SIG-M5 treated with dmso at 0.1 percent for 504 hours (cell line): ENCODE measurements around the gene UBA52.
"Not testable (repeated sequence)": the region's sequence is repeated elsewhere in the genome, so short reads cannot be mapped to it uniquely, and the experiment has no call there.

Experiments
- DNase-seq: peaks from one replicate; lab custom pipeline; 2025; ENCODE audit not compliant: unreplicated experiment; lab: John Stamatoyannopoulos, UW

The UBA52 gene

GRCh38 chr19:18571564-18572344 lies at the start of gene UBA52:
TSS of gene UBA52 (plus strand) at chr19:18571857. CDS start at chr19:18573301, 1,444 bp downstream.
- peak; percentile 97 for DNase-seq

GRCh38 chr19:18522124-18522861 lies 49.4 kb upstream of the UBA52 start:
- peak; percentile 99 for DNase-seq

GRCh38 chr19:18522862-18523440 lies 48.7 kb upstream of the UBA52 start:
- DNase-seq, result not testable (repeated sequence)

GRCh38 chr19:18523841-18524240 lies 47.8 kb upstream of the UBA52 start:
- no peak for DNase-seq

- no peak for DNase-seq
These were observed 45.3 kb upstream of the UBA52 start for GRCh38 chr19:18526316-18526715.

- DNase-seq, result no peak
These were observed 41.9 kb upstream of the UBA52 start for GRCh38 chr19:18529782-18530181.

- no peak for DNase-seq
These were observed 40.2 kb upstream of the UBA52 start for GRCh38 chr19:18531485-18531884.

- no peak for DNase-seq
These were observed 39.3 kb upstream of the UBA52 start for GRCh38 chr19:18532168-18532890.

GRCh38 chr19:18533058-18533457 lies 38.6 kb upstream of the UBA52 start:
- DNase-seq, result no peak

GRCh38 chr19:18536475-18536874 lies 35.2 kb upstream of the UBA52 start:
- DNase-seq, result no peak

GRCh38 chr19:18537431-18537830 lies 34.2 kb upstream of the UBA52 start:
- DNase-seq, result no peak

- no peak for DNase-seq
These were observed 33.5 kb upstream of the UBA52 start for GRCh38 chr19:18538115-18538514.

GRCh38 chr19:18539372-18539771 lies 32.3 kb upstream of the UBA52 start:
- DNase-seq, result no peak

- not testable (repeated sequence) for DNase-seq
These were observed 31.5 kb upstream of the UBA52 start for GRCh38 chr19:18540200-18540599.

- no peak for DNase-seq
These were observed 30.2 kb upstream of the UBA52 start for GRCh38 chr19:18541258-18541991.

- no peak for DNase-seq
These were observed 29.4 kb upstream of the UBA52 start for GRCh38 chr19:18541992-18542940.

GRCh38 chr19:18542941-18543813 lies 28.5 kb upstream of the UBA52 start, which contains the start of gene FKBP8:
TSS of gene FKBP8 (minus strand) at chr19:18543573. CDS start at chr19:18541970, 1,603 bp downstream.
- DNase-seq, result peak; percentile 84

- peak; percentile 91 for DNase-seq
These were observed 27.7 kb upstream of the UBA52 start for GRCh38 chr19:18543814-18544475.
